ENCODE data around the gene MRTFB. TPM values are rescaled to one million over a fixed set of nuclear protein-coding genes. Genes with fewer than 3 reads are reported as not detected.

MRTFB gene
- total RNA-seq, 1 experiment from 2014 or later: 29.8 TPM

- intact Hi-C loops (cut with micrococcal nuclease; ENCODE audit: unreplicated experiment): no loop called here
- DNase-seq (ENCODE audit: low spot score): no peak
- no peak overlapping the region for H3K27ac ChIP-seq (ENCODE audit: low read depth, low read length, poor library complexity, severe bottlenecking)
- H3K4me3 ChIP-seq (ENCODE audit: low read depth, low read length, poor library complexity, severe bottlenecking): no peak overlapping the region
- CTCF ChIA-PET: no interaction called here
- no peaks in the 10 kb centered on the region for H3K4me1 ChIP-seq (ENCODE audit: insufficient read depth, low read length, poor library complexity, severe bottlenecking)
- no peaks in the 10 kb centered on the region for H3K9me3 ChIP-seq (ENCODE audit: low read depth, low read length, poor library complexity, severe bottlenecking)
- H3K36me3 ChIP-seq (ENCODE audit: insufficient read depth, low read length, poor library complexity, severe bottlenecking): no peaks in the 10 kb centered on the region
- POLR2A ChIA-PET (ENCODE audit: low non-redundant PET): no interaction called here
- TF ChIP-seq CTCF (conservative IDR thresholded peaks at IDR 0.05; ENCODE audit: low read depth, low read length): no peak
- TF ChIP-seq EZH2 (IDR thresholded peaks at IDR 0.05; ENCODE audit: borderline replicate concordance, low read depth, low read length, poor library complexity, severe bottlenecking): no peak
- no TSS peak for BruUV-seq (replicated peaks)
- no peaks in the 10 kb centered on the region for H3K27me3 ChIP-seq (replicated peaks; ENCODE audit: insufficient read depth, low read depth, low read length, poor library complexity)
Measured at GRCh38 chr16:14150796-14151195, 79.7 kb downstream of the MRTFB start.

DNA sequence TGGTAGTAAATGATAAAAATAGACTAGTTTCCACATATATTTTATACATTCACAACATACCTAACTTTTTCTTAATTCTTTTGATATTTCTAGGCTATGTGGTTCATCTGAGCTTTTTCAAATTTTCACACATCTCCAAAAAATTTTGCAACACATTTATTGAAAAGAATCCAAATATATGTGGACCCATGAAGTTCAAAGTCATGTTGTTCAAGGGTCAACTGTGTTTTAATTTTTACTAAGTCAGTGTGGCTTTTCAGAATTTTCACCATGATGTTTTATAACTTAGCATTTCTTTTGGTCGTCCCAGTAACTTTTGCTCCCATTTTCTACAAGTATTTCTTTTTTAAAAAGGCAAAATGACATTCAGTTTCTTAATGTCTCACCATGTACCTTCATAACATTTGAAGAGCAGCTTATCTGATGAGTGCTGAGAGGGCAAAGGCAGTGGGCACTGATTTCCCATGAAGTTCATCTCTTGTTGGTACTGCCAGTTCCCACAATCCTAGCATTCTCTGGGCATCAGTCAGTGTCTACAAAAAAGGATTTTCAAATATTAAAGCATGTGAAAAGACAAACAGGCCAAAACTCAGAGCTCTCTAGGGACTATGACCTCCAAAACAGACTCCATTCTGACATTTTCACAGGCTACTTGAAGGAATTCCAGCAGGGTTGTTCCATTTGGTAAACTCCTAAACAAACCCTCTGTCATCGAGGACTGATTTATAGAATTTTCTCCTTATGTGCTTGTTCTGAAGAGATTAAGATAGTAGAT is 80.3 kb downstream of the MRTFB start:
- H3K27ac ChIP-seq (ENCODE audit: low read depth, low read length, poor library complexity, severe bottlenecking): no peak overlapping the region
- no peak overlapping the region for H3K4me3 ChIP-seq (ENCODE audit: low read depth, low read length, poor library complexity, severe bottlenecking)
- TF ChIP-seq EZH2 (IDR thresholded peaks at IDR 0.05; ENCODE audit: borderline replicate concordance, low read depth, low read length, poor library complexity, severe bottlenecking) (no peak), CTCF (conservative IDR thresholded peaks at IDR 0.05; ENCODE audit: low read depth, low read length) (no peak)
- H3K27me3 ChIP-seq (replicated peaks; ENCODE audit: insufficient read depth, low read depth, low read length, poor library complexity): no peaks in the 10 kb centered on the region
- H3K4me1 ChIP-seq (ENCODE audit: insufficient read depth, low read length, poor library complexity, severe bottlenecking): no peaks in the 10 kb centered on the region
- no peaks in the 10 kb centered on the region for H3K36me3 ChIP-seq (ENCODE audit: insufficient read depth, low read length, poor library complexity, severe bottlenecking)
- POLR2A ChIA-PET (ENCODE audit: low non-redundant PET): no interaction called here
- no TSS peak for BruUV-seq (replicated peaks)
- peak; percentile 6 for DNase-seq (ENCODE audit: low spot score)
- H3K9me3 ChIP-seq (ENCODE audit: low read depth, low read length, poor library complexity, severe bottlenecking): no peaks in the 10 kb centered on the region
- intact Hi-C loops (cut with micrococcal nuclease; ENCODE audit: unreplicated experiment): no loop called here
- CTCF ChIA-PET: no interaction called here

- CTCF ChIA-PET: no interaction called here
Measured at GRCh38 chr16:14155572-14156190, 84.6 kb downstream of the MRTFB start.

More at GRCh38 chr16:14155572-14156190, 84.6 kb downstream of the MRTFB start:
- POLR2A ChIA-PET (ENCODE audit: low non-redundant PET): no interaction called here
- Histone ChIP-seq H3K4me3 (ENCODE audit: low read depth, low read length, poor library complexity, severe bottlenecking) (no peak overlapping the region), H3K27ac (ENCODE audit: low read depth, low read length, poor library complexity, severe bottlenecking) (no peak overlapping the region), H3K4me1 (ENCODE audit: insufficient read depth, low read length, poor library complexity, severe bottlenecking) (no peaks in the 10 kb centered on the region), H3K9me3 (ENCODE audit: low read depth, low read length, poor library complexity, severe bottlenecking) (no peaks in the 10 kb centered on the region), H3K36me3 (ENCODE audit: insufficient read depth, low read length, poor library complexity, severe bottlenecking) (no peaks in the 10 kb centered on the region), H3K27me3 (replicated peaks; ENCODE audit: insufficient read depth, low read depth, low read length, poor library complexity) (no peaks in the 10 kb centered on the region)
- BruUV-seq (replicated peaks): no TSS peak
- TF ChIP-seq CTCF (conservative IDR thresholded peaks at IDR 0.05; ENCODE audit: low read depth, low read length) (no peak), EZH2 (IDR thresholded peaks at IDR 0.05; ENCODE audit: borderline replicate concordance, low read depth, low read length, poor library complexity, severe bottlenecking) (no peak)
- DNase-seq (ENCODE audit: low spot score): no peak
- intact Hi-C loops (cut with micrococcal nuclease; ENCODE audit: unreplicated experiment): no loop called here
